ENCODE data around the gene SERPINA4. TPM values are rescaled to one million over a fixed set of nuclear protein-coding genes. Genes with fewer than 3 reads are reported as not detected.

The SERPINA4 gene
- total and polyA plus RNA-seq, 2 of the 13 experiments (the other 11 are each of a cell fraction or from before 2014, with no cell fraction given): 39.1 to 57.8 TPM

GRCh38 chr14:94598816-94599655 lies 37.8 kb downstream of the SERPINA4 start (continued):
- no peak for TF ChIP-seq GLMP (CRISPR knock-in tag; IDR thresholded peaks at IDR 0.05; ENCODE audit: borderline replicate concordance)
- TF ChIP-seq ZIK1 (CRISPR knock-in tag; IDR thresholded peaks at IDR 0.05; ENCODE audit: borderline replicate concordance, low read depth): no peak
- TF ChIP-seq FOXP1 (IDR thresholded peaks at IDR 0.05): no peak
- TF ChIP-seq FOXP1 (CRISPR knock-in tag; IDR thresholded peaks at IDR 0.05): peak; percentile 74
- TF ChIP-seq MYC (CRISPR knock-in tag; IDR thresholded peaks at IDR 0.05; ENCODE audit: borderline replicate concordance): peak; percentile 63; the same call in 1 of the 2 replicates
- TF ChIP-seq CBX1 (IDR thresholded peaks at IDR 0.05; ENCODE audit: low read depth): no peak
- TF ChIP-seq ZNF484 (CRISPR knock-in tag; IDR thresholded peaks at IDR 0.05; ENCODE audit: borderline replicate concordance, low read depth): no peak
- TF ChIP-seq ZFP91 (CRISPR knock-in tag; IDR thresholded peaks at IDR 0.05; ENCODE audit: borderline replicate concordance): peak; percentile 85; the same call in 1 of the 2 replicates
- no peak for TF ChIP-seq EZH2 (conservative IDR thresholded peaks at IDR 0.05; ENCODE audit: low read depth, low read length)
- TF ChIP-seq TAF15 (IDR thresholded peaks at IDR 0.05; ENCODE audit: low read depth, low read length, poor library complexity, severe bottlenecking): no peak
- TF ChIP-seq ZNF782 (CRISPR knock-in tag; IDR thresholded peaks at IDR 0.05; ENCODE audit: borderline replicate concordance): no peak
- no peak for TF ChIP-seq KLF15 (CRISPR knock-in tag; IDR thresholded peaks at IDR 0.05; ENCODE audit: borderline replicate concordance)
- no peak for TF ChIP-seq MZF1 (CRISPR knock-in tag; IDR thresholded peaks at IDR 0.05; ENCODE audit: borderline replicate concordance)
- TF ChIP-seq E2F5 (CRISPR knock-in tag; conservative IDR thresholded peaks at IDR 0.05): no peak
- no peak for TF ChIP-seq RBAK (CRISPR knock-in tag; IDR thresholded peaks at IDR 0.05)
- peak; percentile 69; the same call in 1 of the 2 replicates for TF ChIP-seq TBX3 (IDR thresholded peaks at IDR 0.05; ENCODE audit: borderline replicate concordance)
- TF ChIP-seq TEAD2 (CRISPR knock-in tag; IDR thresholded peaks at IDR 0.05): no peak
- TF ChIP-seq ONECUT2 (CRISPR knock-in tag; IDR thresholded peaks at IDR 0.05): no peak; the same call in 1 of the 2 replicates
- 0 out of 2 replicates have a peak, but pooled peaks have one; percentile 78 for TF ChIP-seq ZMYM2 (CRISPR knock-in tag; IDR thresholded peaks at IDR 0.05)
- peak; percentile 21; the same call in 1 of the 2 replicates for TF ChIP-seq BATF2 (CRISPR knock-in tag; IDR thresholded peaks at IDR 0.05)
- peak; percentile 91 for TF ChIP-seq MED8 (CRISPR knock-in tag; IDR thresholded peaks at IDR 0.05; ENCODE audit: insufficient replicate concordance)
- TF ChIP-seq NONO (IDR thresholded peaks at IDR 0.05): no peak
- TF ChIP-seq NONO (CRISPR knock-in tag; conservative IDR thresholded peaks at IDR 0.05): peak; percentile 82
- TF ChIP-seq ZNF362 (CRISPR knock-in tag; IDR thresholded peaks at IDR 0.05; ENCODE audit: borderline replicate concordance): peak; percentile 48; the same call in 1 of the 2 replicates
- no peak for TF ChIP-seq POLR2AphosphoS2 (IDR thresholded peaks at IDR 0.05; ENCODE audit: low read depth, low read length)

Measured in HepG2 (cell line).